GM18502 (cell line): ENCODE data around the gene PEX26.
"Not testable (repeated sequence)": the region's sequence is repeated elsewhere in the genome, so short reads cannot be mapped to it uniquely, and the experiment has no call there.

ENCODE experiments used
- ATAC-seq: cut with Tn5 transposase; IDR thresholded peaks from one replicate; pipeline ENCODE4 v1.9.1; 2021; ENCODE audit warnings: mild to moderate bottlenecking; ENCODE audit not compliant: unreplicated experiment, poor library complexity

The PEX26 gene

DNA sequence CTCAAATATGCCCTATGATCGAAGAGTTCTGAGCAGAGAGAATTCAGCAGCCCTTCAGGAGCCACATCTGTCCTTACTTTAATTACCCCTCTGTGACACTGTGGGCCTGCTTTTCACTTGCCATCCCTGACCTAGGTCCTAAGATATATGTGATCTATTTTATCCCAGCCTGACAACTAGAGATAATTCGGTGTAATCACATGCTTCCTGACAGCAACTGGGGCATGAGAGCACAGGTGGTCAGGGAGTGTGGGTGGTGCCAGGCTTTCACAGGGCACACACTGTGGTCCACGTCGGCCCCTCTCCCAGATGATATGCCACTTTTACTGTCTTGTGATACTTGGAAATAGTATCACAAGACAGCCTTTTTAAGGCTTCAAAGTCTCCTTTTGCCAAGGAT, 36.7 kb downstream of the PEX26 start:
- no peak for ATAC-seq

DNA sequence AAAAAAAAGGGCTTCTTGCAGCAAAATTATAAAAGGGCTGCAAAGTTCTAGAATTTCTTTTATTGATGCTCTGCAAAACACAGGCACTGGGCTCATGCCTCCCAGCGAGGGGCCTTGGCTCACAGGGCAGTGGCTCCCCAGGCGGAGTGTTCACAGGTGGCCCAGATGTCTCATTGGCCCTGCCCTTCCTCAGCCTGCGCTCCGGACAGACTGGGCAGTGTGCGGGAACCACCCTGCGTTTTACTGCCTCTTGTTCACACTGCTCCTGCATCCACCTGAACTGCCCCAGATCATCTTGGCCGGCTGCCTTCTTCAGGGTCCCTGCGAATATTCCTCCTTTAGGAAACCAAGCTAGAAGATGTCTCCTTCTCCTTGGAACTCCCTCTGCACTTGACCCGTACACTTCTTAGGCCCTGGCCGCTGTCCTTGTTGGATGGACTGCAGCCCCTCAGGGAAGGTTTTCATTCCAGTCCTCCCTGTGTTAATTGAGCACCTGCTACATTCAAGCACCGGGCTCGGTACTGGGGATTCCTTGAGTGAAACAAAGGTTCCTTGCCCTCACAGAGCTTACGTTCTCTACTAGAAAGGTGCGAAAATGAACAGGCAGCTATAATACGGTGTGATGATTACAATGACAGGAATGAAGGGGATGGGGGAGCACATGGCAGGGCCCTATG, 37.3 kb downstream of the PEX26 start:
- ATAC-seq, result no peak

DNA sequence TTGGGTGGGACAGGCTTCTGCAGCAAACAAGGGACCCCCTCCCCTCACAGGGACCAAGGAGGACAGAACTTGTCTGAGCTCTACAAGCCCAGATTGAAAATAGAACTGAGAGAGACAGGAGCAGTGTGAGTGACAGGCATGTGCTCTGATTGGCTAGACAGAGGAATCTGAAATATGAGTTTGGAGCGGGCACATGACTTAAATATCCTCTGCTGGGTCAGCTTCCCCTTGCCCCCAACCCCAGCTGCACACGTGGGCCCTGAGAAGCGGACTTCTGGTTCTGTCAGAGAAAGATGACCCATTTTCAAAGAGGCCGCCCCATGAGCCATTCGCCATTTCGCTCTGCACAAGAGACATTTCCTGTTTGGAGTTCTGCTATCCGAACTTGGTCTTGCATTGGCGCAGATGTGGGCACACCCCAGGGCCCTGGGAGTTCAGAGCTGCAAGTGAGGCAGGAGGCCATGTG, 38.1 kb downstream of the PEX26 start:
- ATAC-seq, result no peak

DNA sequence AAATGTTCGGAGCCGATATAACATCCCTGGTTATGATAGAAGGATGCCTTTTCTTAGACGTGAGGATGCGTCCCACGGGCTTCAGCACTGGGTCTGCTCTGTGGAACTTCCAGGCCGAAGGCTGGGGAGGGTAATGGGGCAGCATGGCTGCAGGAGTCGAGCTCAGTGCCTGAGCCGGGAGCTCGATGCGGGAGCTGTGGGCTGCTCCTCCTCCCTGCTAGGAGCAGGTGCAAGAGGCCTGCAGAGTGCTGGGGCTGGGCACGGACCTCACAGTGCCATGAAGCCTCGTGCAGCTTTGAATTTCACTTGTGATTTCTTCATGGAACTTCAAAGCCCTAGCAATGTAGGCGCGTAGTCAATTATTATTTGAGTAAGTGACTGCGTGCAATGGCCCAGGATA, 38.8 kb downstream of the PEX26 start:
- ATAC-seq, result no peak

DNA sequence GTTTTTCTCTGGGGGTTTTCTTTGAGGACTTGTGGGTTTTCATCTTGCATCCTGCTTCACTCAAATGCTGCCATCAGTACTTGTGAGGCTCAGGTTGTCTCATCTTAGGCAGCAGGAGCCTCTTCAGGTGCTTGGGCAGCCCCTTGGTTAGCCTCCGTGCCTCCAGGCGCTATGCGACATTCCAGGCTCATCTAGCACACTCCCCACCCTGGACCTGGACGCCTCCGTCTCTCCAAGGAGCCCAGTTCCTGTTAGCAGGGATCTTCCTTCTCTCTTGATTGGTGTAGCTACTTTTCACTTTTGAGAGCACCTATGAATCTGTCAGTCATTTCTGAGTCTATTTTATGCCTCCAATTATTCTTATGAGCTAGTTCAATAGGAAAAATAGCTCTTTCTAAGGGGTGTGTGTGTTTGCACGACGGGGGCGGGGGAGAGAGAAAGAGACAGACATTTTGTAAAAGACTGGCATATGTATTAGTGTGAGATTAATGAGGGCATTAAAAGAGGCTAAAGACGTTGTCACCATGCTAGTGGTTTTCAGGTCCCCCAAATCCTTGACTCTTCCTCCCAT, 40.6 kb downstream of the PEX26 start:
- no peak for ATAC-seq

DNA sequence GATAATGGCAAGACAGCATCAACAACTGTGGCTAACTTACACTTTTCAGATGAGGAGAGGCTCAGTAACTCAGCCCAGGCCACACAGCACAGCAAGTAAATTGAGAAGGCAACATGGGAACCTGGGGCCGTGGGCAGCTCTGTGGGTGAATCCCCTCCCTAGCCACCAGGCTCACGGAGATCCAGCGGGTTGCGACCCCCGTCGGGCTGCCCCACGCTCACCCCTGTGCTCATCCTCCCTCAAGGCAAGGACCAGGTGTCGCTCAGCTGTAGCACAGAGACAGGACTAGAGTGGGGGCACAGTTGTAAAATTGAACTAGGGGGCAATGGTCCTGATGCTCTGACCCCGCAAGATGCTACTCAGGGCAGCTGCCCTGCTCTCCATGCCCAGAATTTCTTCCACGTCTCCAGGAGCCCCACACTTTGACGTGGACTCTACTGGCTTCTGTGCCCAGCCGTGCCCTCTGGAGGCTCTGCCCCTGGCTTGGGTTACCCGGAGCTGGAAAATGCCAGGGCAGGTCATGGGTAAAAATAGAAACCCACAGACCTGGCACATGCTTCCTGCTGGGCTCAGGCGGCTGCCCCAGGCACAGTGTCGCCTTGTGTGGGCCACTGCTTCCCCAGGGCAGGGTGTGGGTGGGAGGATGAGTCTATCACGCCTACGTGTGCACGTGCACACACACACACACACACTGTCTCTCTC, 41.8 kb downstream of the PEX26 start:
- no peak for ATAC-seq

DNA sequence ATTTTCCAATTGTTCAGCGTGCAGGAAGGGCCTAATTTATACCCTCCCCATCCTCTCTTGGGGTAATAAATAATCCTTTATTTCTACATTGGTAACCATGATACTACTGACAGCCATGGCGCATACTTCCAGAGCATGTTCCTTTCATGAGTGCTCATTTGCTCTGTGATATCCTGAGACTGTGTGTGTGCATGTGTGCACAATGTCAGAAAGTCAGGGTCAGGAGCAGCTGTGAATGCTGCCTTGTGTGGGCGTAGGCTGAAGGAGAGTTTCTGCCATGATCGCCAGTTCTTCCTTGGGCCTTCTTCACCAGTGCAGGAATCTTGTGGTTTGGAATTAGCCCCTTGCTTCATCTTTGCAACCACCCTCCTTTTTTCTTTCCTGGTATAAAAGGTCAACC, 43.1 kb downstream of the PEX26 start:
- ATAC-seq, result no peak

DNA sequence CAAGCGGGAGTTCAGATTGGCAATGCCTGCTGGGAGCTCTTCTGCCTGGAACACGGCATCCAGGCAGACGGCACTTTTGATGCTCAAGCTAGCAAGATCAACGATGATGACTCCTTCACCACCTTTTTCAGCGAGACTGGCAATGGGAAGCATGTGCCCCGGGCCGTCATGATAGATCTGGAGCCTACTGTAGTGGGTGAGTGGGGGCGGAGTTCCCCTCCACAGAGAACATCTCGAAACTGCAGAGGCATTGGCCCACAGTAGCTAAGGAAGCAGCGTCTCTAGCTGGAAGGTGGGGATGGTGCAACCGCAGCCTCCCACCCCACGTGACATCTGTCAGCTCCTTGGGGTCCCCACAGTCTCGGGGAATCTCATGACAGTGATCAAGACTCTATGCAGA, 43.7 kb downstream of the PEX26 start:
- no peak for ATAC-seq

DNA sequence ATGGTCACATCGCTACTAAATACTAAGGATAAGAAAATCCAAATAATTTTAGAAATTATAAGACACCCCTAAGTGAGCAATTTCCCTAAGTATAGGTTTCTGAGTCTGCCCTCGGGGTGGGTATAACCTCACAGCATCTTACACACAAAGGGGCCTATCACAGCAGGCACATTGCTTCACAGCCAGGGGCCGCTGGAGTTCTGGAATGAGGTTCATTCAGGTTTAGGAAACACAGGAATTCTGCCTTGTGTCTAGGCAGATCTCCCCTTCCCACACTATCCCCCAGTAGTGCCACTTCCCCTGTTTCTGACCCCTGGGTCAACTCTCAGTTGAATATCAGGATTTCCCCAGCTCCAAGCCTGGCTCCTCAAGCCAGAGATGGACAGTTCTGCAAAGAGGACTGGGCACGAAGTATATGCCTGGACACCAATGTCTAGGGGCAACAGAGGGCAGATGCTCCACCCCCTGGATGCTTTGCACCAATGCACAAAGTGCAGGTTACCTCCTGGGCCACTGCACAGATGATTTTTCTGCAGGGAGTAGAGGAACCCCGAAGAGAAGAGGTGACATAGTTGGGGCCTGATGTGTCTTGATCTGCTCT, 44.3 kb downstream of the PEX26 start:
- no peak for ATAC-seq

DNA sequence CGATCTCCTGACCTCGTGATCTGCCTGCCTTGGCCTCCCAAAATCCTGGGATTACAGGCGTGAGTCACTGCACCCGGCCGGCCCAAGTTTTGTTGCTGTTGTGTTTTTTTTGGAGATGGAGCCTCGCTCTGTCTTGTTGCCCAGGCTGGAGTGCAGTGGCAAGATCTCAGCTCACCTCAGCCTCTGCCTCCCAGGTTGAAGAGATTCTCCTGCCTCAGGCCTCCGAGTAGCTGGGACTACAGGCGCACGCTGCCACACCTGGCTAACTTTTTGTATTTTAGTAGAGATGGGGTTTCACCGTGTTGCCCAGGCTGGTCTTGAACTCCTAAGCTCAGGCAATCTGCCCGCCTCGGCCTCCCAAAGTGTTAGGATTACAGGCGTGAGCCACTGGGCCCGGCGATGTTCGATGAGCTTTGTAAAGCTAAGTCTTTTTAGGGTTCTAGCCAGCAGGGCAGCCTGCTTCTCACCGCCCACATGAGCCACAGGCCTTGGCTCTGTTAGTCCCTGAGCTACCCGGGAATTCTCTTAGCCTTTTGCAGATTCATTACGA, 45.8 kb downstream of the PEX26 start:
- ATAC-seq, result not testable (repeated sequence)

DNA sequence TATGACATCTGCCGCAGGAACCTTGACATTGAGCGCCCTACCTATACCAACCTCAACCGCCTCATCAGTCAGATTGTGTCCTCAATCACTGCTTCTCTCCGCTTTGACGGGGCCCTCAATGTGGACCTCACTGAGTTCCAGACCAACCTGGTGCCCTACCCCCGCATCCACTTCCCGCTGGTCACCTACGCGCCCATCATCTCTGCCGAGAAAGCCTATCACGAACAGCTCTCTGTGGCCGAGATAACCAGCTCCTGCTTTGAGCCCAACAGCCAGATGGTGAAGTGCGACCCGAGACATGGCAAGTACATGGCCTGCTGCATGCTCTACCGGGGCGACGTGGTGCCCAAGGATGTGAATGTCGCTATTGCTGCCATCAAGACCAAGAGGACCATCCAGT, 48.8 kb downstream of the PEX26 start:
- no peak for ATAC-seq

DNA sequence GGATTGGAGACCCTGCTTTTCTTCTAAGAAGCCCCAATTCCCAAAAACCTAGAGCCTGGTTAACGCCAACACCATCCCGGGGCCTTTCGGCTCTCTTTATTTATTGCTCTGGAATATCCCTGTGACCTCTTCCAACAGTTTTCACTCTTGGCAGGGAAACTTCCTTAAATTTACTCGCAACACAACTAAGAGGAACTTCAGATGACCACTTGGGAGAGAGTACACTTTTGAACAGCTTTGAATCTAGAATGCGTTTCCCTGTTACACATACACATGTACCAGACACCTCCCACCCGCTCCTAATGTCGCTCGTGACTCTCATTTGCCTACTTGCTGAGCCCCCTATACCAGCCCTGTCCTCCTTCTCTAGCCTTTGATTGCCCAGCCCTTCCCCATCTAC, 52.2 kb downstream of the PEX26 start:
- ATAC-seq, result no peak

DNA sequence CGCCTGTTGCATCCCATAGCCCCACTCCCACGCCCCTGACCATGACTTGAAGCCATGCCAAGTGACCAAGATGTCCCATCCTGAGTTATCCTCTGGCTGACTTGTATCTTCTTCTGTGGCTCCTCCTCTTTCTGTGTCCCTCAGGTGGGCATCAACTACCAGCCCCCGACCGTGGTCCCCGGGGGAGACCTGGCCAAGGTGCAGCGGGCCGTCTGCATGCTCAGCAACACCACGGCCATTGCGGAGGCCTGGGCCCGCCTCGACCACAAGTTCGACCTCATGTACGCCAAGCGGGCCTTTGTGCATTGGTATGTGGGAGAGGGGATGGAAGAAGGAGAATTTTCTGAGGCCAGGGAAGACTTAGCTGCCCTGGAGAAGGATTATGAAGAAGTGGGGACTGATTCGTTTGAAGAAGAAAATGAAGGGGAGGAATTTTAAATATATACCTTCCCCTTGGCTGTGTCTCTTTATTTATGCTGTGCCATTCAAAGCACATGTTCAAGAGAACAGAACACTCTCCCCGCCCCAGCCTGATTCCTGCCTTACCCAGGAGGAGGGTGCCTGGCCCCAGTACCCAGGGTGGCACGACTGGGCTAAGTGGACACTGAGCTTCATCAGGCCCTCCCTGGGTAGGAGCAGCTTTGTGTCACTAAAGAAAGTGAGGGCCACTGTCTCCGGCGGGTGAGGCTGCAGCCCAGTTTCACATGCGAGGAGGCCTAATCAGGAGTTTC, 53.1 kb downstream of the PEX26 start:
- no peak for ATAC-seq

DNA sequence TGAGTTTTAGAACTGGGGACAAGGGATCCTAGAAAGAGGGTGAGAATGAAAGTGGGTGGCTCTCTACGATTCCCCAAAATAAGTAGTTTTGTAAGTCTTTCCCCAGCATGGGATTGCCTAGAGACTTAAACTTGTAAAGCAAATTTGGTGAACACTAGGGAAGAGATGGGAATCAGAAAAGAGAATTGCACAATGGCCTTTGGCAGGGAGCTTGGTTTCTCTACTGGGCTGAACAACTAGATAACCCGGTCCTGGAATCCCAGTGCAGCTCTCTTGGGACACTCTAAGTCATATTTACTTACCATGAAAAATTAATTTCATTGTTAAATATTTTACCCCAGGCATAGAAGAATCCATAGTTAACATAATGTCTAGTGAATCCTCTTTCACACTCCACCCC, 55.7 kb downstream of the PEX26 start:
- no peak for ATAC-seq

DNA sequence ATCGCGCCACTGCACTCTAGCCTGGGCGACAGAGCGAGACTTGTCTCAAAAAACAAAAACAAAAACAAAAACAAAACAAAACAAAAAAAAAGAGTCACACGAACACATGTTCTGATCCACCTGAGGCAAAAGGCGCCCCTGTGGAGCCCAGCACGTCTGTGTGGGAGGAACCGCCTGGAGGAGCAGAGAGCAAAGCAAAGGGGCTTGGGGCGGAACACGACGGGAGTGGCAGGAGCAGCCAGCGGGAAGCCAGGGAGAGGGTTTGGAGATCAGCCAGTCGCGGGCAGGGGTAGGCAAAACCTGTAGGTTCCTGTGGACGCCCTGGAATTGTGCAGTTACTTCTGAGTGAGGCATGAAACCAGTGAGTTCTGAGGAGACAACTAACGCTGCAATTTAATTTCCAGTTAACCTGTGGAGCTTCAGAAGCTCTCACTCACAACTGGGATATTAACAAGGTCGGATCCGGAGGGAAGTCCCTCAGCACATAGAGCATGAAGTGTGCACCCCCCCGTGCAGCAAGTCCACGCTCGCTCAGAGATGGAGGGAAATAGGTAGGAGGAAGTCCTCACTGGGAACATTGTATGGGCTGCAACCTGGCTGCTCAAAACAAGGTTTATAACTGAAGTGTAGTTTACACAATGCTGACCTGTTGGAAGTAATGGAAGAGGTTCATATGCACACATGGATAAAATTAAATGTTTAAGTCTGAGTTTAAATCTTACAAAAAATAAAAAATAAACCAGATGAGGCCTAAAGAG, 59.0 kb downstream of the PEX26 start:
- no peak for ATAC-seq

DNA sequence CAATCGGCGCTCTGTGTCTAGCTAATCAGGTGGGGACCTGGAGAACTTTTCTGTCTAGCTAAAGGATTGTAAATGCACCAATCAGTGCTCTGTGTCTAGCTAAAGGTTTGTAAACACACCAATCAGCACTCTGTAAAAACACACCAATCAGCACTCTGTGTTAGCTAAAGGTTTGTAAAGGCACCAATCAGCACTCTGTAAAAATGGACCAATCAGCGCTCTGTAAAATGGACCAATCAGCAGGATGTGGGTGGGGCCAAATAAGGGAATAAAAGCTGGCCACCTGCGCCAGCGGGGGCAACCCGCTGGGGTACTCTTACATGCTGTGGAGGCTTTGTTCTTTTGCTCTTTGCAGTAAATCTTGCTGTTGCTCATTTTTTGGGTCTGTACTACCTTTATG, 63.2 kb downstream of the PEX26 start:
- not testable (repeated sequence) for ATAC-seq

DNA sequence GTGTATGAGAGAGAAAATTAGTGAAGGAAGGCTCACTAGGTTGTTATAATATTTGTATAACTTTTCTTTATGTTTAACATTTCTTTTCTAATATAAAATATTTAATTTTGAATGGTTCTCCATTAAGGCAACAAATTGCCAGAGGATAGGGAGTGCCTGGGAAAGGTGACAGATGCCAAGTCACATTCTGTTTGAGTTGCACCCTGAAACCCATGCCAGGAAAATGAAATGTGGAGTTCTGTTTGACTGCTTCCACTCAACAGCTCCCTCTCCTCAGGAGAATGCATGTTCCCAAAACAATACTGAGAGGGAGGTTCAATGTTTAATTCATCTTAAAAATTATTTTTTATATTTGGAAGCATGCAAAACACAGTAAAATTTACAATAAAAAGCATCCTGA, 66.3 kb downstream of the PEX26 start:
- ATAC-seq, result no peak

DNA sequence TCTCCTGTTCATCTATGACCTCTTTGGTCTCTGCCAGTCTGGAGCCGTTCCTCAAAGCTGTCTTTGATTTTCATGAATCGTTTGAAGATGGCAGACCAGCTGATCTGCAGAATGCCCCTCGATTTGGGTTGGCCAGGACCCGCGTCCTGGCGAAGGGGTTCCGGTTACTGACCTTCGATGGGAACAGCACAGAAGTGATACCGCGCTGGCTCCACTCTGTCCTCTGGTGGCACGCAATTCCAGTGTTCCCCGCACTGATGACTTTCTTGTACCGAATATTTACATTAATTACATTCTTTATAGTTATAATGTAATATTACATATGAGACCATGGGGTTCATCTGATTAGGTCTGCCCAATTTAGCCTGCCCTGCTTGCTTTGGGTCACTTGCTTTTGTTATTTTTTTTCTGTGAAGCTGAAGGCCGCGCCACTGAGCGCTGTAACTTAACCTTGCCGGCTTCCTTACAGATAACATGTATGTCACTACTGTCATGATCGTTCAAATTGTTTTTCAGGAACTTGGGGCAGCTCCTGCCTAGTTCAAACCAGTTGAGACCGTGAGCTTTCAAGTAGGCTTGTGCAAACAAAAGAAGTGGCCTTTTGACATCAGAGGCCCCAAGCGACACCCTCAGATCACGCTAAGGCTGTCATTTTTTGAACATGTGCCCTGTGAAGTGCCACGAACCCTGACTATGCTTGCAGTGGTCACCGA, 68.0 kb downstream of the PEX26 start:
- no peak for ATAC-seq

DNA sequence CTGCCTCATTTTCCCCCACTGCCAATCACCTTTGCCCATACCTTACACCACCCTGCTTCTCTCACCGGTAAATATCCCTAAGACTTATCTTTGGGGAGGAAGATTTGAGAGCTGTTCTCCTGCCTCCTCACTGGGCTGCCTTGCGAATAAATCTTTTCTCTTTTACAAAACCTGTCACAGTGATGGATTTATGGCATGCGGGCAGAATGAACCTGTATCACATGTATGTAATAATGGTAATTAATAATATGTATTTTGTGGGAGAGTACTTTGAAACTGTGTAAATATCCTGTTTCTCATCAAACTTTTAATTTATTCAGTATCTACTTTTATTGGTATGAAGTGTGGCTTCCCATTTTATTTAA, 68.6 kb downstream of the PEX26 start:
- ATAC-seq, result no peak
